HepG2 (cell line): ENCODE data around the gene MCRIP2. TPM values are rescaled to one million over a fixed set of nuclear protein-coding genes. Genes with fewer than 3 reads are reported as not detected.
A peak's percentile ranks its signal among the peaks of the same experiment; 100 is the strongest.

Experiments
- ARID4A ChIP-seq: sonication (generic); formaldehyde crosslinking; IDR thresholded peaks from 2 replicates; pipeline ENCODE4 v1.5.0; 2020; ENCODE audit warnings: mild to moderate bottlenecking, missing genetic modification reagents, borderline replicate concordance
- HDAC1 ChIP-seq: sonication (generic); formaldehyde crosslinking; IDR thresholded peaks from 2 replicates; pipeline ENCODE4 v1.5.1; 2020; ENCODE audit warnings: mild to moderate bottlenecking, missing genetic modification reagents
- KAT8 ChIP-seq: IDR thresholded peaks from 2 replicates; pipeline ENCODE4 v1.6.1; 2016; ENCODE audit warnings: missing genetic modification reagents, missing compliant biosample characterization
- MED8 ChIP-seq: sonication (generic); formaldehyde crosslinking; IDR thresholded peaks from 2 replicates; pipeline ENCODE4 v1.8.1; 2023; ENCODE audit warnings: mild to moderate bottlenecking, missing genetic modification reagents; ENCODE audit not compliant: insufficient replicate concordance
- MLXIP ChIP-seq: sonication (generic); formaldehyde crosslinking; IDR thresholded peaks from 2 replicates; pipeline ENCODE4 v1.9.0; 2021; ENCODE audit warnings: missing genetic modification reagents, borderline replicate concordance
- NAIF1 ChIP-seq: sonication (generic); formaldehyde crosslinking; IDR thresholded peaks from 2 replicates; pipeline ENCODE4 v1.5.0; 2020; ENCODE audit warnings: mild to moderate bottlenecking, missing genetic modification reagents, borderline replicate concordance
- NKX3-1 ChIP-seq: sonication (generic); formaldehyde crosslinking; IDR thresholded peaks from 2 replicates; pipeline ENCODE4 v1.5.0; 2020; ENCODE audit warnings: missing genetic modification reagents
- NR2F2 ChIP-seq: IDR thresholded peaks from 2 replicates; pipeline ENCODE4 v1.6.1; 2012; ENCODE audit warnings: low read depth, inconsistent platforms, borderline replicate concordance
- NR2F6 ChIP-seq, 2 experiments: IDR thresholded peaks; 2 replicates each; pipeline ENCODE4 v1.6.1; 2016; ENCODE audit warnings: antibody characterized with exemption in 1 of 2, mild to moderate bottlenecking in 1 of 2
- PAX8 ChIP-seq: sonication (generic); formaldehyde crosslinking; IDR thresholded peaks from 2 replicates; pipeline ENCODE4 v1.8.0; 2022; ENCODE audit warnings: mild to moderate bottlenecking, missing genetic modification reagents, borderline replicate concordance
- STAT5B ChIP-seq: sonication (generic); formaldehyde crosslinking; IDR thresholded peaks from 2 replicates; pipeline ENCODE4 v1.4.0; 2020; ENCODE audit warnings: missing genetic modification reagents
- ZNF446 ChIP-seq: sonication (generic); formaldehyde crosslinking; IDR thresholded peaks from 2 replicates; pipeline ENCODE4 v1.5.0; 2020; ENCODE audit warnings: mild to moderate bottlenecking, missing genetic modification reagents
- ZNF468 ChIP-seq: sonication (generic); formaldehyde crosslinking; IDR thresholded peaks from 2 replicates; pipeline ENCODE4 v1.8.0; 2022; ENCODE audit warnings: mild to moderate bottlenecking, moderate library complexity, missing genetic modification reagents
- ZNF841 ChIP-seq: sonication (generic); formaldehyde crosslinking; IDR thresholded peaks from 2 replicates; pipeline ENCODE4 v1.8.1; 2023; ENCODE audit warnings: missing genetic modification reagents, borderline replicate concordance
- polyA plus RNA-seq, 8 experiments: library from polyadenylated mRNA; depleted of rRNA in 3 of 8; stranded (reverse) in 7 of 8; unstranded in 1 of 8; fragments of >200 nt; fragmentation: Illumina TruSeq in 4 of 8; extraction: Trizol in 4 of 8; gene quantifications; 2 replicates each; pipeline versions ENCODE4 v1.2.1 to v1.2.3, GENCODE V29; 2011 to 2016; ENCODE audit warnings: low read depth in 4 of 8, missing spikeins in 1 of 8, mixed read lengths in 1 of 8; ENCODE audit not compliant: insufficient read depth in 1 of 8
- total RNA-seq, 5 experiments: library from RNA; depleted of rRNA; stranded (reverse); fragments of >200 nt; fragmentation: Illumina TruSeq; extraction: Trizol; gene quantifications; 2 replicates each; pipeline ENCODE4 v1.2.3, GENCODE V29; 2016; ENCODE audit warnings: low read depth in 1 of 5
- TF ChIP-seq, protein P1 (sequence below): sonication (generic); formaldehyde crosslinking; IDR thresholded peaks from 2 replicates; pipeline ENCODE4 v1.5.0; 2020; ENCODE audit warnings: mild to moderate bottlenecking, missing genetic modification reagents, moderate library complexity
- TF ChIP-seq, protein P2 (sequence below): sonication (generic); formaldehyde crosslinking; IDR thresholded peaks from 2 replicates; pipeline ENCODE4 v1.5.1; 2020; ENCODE audit warnings: mild to moderate bottlenecking, missing genetic modification reagents, moderate library complexity

Gene MCRIP2
- total and polyA plus RNA-seq, 2 of the 13 experiments (the other 11 are each of a cell fraction or from before 2014, with no cell fraction given): 39.6 to 76.7 TPM

GRCh38 chr16:630249-630814, 11.3 kb upstream of the MCRIP2 start (continued):
- TF ChIP-seq, protein P1, sequence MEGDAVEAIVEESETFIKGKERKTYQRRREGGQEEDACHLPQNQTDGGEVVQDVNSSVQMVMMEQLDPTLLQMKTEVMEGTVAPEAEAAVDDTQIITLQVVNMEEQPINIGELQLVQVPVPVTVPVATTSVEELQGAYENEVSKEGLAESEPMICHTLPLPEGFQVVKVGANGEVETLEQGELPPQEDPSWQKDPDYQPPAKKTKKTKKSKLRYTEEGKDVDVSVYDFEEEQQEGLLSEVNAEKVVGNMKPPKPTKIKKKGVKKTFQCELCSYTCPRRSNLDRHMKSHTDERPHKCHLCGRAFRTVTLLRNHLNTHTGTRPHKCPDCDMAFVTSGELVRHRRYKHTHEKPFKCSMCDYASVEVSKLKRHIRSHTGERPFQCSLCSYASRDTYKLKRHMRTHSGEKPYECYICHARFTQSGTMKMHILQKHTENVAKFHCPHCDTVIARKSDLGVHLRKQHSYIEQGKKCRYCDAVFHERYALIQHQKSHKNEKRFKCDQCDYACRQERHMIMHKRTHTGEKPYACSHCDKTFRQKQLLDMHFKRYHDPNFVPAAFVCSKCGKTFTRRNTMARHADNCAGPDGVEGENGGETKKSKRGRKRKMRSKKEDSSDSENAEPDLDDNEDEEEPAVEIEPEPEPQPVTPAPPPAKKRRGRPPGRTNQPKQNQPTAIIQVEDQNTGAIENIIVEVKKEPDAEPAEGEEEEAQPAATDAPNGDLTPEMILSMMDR (CRISPR knock-in tag): no peak
- TF ChIP-seq PAX8 (CRISPR knock-in tag): 0 out of 2 replicates have a peak, but pooled peaks have one; percentile 73
- TF ChIP-seq NAIF1 (CRISPR knock-in tag): no peak
- no peak for TF ChIP-seq STAT5B (CRISPR knock-in tag)
- no peak for TF ChIP-seq NR2F2
- TF ChIP-seq, protein P2, sequence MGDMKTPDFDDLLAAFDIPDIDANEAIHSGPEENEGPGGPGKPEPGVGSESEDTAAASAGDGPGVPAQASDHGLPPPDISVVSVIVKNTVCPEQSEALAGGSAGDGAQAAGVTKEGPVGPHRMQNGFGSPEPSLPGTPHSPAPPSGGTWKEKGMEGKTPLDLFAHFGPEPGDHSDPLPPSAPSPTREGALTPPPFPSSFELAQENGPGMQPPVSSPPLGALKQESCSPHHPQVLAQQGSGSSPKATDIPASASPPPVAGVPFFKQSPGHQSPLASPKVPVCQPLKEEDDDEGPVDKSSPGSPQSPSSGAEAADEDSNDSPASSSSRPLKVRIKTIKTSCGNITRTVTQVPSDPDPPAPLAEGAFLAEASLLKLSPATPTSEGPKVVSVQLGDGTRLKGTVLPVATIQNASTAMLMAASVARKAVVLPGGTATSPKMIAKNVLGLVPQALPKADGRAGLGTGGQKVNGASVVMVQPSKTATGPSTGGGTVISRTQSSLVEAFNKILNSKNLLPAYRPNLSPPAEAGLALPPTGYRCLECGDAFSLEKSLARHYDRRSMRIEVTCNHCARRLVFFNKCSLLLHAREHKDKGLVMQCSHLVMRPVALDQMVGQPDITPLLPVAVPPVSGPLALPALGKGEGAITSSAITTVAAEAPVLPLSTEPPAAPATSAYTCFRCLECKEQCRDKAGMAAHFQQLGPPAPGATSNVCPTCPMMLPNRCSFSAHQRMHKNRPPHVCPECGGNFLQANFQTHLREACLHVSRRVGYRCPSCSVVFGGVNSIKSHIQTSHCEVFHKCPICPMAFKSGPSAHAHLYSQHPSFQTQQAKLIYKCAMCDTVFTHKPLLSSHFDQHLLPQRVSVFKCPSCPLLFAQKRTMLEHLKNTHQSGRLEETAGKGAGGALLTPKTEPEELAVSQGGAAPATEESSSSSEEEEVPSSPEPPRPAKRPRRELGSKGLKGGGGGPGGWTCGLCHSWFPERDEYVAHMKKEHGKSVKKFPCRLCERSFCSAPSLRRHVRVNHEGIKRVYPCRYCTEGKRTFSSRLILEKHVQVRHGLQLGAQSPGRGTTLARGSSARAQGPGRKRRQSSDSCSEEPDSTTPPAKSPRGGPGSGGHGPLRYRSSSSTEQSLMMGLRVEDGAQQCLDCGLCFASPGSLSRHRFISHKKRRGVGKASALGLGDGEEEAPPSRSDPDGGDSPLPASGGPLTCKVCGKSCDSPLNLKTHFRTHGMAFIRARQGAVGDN (CRISPR knock-in tag): peak; percentile 94
- TF ChIP-seq HDAC1 (CRISPR knock-in tag): peak; percentile 53
- TF ChIP-seq NKX3-1: peak; percentile 66; the same call in 1 of the 2 replicates
- TF ChIP-seq MED8: peak; percentile 29
- no peak for TF ChIP-seq ZNF841 (CRISPR knock-in tag)
- TF ChIP-seq ARID4A (CRISPR knock-in tag): no peak
- TF ChIP-seq ZNF468: no peak
- 0 out of 2 replicates have a peak, but pooled peaks have one; percentile 63 for TF ChIP-seq MLXIP (CRISPR knock-in tag)
- no peak for TF ChIP-seq ZNF446 (CRISPR knock-in tag)
- no peak for TF ChIP-seq KAT8
- TF ChIP-seq NR2F6 (IDR thresholded peaks at IDR 0.05): no peak
- TF ChIP-seq NR2F6 (CRISPR knock-in tag; IDR thresholded peaks at IDR 0.05): 0 out of 2 replicates have a peak, but pooled peaks have one; percentile 62
